SK-N-DZ (cell line): ENCODE measurements around the gene AQP1. TPM values are rescaled to one million over a fixed set of nuclear protein-coding genes. Genes with fewer than 3 reads are reported as not detected.

Experiments
- DNase-seq: peaks from one replicate; pipeline ENCODE4 v3.0.0-alpha.2; 2015; ENCODE audit warnings: low spot score
- polyA plus RNA-seq, 2 experiments: library from polyadenylated mRNA; depleted of rRNA; stranded (reverse); fragments of >200 nt; gene quantifications; 2 replicates each; pipeline ENCODE4 v1.2.3, GENCODE V29; 2014

AQP1 gene
- polyA plus RNA-seq (2014; cell fraction: cytosol; rRNA removed): 6.9 and 9.7 TPM in 2 replicates
- 3.7 and 8.4 TPM in 2 replicates for polyA plus RNA-seq (2014; cell fraction: nucleus; rRNA removed)

- peak; percentile 71 for DNase-seq
Observed at GRCh38 chr7:30911561-30911969, at the start of gene AQP1. Gene AQP1 (plus strand): TSS chr7:30911853. CDS start chr7:30911910, 57 bp downstream.

- no peak for DNase-seq
Observed at GRCh38 chr7:30862995-30863705, 48.5 kb upstream of the AQP1 start.

DNA sequence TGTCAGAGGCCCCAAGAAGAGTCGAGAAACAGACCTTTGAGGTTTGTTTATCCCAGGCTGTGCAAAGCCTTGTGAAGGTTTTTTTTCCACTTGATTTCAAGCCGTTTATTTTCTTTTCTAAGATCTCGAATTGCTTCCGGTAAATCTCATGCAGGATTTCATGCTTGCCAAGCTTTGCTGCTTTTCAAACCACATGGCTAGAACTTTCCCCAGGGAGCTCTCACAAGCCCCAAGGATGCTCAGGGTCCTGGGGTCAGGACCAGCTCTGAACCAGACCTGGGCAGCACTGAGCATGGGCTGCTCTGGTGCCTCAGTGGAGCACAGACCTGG, 48.0 kb upstream of the AQP1 start:
- no peak for DNase-seq

DNA sequence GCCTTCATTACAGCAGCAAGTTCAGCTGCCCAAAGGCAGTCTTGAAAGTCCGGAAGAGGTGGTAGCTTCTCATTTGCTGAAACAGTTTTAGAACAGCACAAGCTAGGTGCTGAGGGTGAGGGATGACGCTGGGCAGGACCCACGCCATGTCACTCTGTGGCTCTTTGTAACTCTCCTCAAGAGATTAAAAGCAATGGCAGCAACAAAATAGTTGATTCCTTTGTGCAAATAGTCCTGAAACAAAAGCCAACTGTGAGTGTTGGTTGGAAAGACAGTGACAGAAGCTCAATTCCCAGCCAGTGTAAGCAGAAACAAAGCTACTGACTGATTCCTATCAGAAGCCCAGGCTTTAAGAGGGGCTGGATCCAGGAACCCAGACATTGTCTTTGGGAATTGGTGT, 47.6 kb upstream of the AQP1 start:
- DNase-seq: no peak

- no peak for DNase-seq
Observed at GRCh38 chr7:30865076-30865475, 46.6 kb upstream of the AQP1 start.

- no peak for DNase-seq
Observed at GRCh38 chr7:30865821-30866220, 45.8 kb upstream of the AQP1 start.

DNA sequence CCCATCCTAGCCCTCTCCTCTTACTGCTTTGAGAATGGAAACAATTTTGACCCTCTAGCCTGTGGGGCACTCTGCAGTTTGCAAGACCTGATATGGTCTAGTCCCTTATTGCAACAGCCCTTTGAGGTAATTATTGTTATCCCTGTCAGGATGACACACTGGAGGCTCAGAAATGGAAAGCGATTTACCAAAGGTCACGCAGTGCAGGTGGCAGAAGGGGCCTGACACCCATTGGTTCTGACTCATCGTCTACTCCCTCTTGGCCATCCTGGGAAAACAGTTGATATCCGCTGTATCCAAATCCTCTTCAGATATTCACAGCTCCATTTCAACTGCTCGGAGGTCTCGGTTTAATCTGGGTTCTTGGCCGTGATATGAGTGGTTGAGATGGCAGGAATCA, 44.7 kb upstream of the AQP1 start:
- DNase-seq: no peak

- no peak for DNase-seq
Observed at GRCh38 chr7:30867483-30867882, 44.2 kb upstream of the AQP1 start.

- DNase-seq: no peak
Observed at GRCh38 chr7:30869794-30870611, 41.6 kb upstream of the AQP1 start.

DNA sequence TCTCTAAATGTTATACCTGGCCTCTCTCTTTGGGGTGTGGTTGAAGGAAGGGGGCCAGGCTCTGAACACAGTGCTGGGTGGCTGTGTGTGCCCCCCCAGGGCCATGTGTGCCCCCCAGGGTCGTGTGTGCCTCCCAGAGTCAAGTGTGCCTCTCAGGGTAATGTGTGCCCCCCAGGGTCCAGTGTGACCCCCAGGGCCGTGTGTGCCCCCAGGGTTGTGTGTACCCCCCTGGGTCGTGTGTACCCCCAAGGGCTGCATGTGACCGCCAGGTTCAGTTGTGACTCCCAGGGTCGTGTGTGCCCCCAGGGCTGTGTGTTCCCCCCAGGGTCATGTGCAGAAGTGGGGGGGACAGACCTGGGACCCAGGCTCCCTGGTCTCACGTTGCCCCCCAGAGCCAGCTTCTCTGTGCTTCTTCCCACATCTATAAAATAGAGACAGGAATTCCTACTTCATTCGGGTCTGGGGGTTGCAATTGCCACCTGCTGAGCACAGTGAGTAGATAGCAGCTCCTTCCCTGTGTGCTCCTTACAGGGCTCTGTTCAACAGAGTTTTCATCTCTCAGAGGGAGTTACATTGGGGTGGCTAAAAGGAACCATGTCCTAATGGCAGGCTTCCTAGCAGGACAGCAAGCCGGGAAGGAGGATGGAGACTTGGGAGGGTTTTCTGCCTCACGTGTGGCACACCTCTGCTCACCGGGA, 40.7 kb upstream of the AQP1 start:
- no peak for DNase-seq

DNA sequence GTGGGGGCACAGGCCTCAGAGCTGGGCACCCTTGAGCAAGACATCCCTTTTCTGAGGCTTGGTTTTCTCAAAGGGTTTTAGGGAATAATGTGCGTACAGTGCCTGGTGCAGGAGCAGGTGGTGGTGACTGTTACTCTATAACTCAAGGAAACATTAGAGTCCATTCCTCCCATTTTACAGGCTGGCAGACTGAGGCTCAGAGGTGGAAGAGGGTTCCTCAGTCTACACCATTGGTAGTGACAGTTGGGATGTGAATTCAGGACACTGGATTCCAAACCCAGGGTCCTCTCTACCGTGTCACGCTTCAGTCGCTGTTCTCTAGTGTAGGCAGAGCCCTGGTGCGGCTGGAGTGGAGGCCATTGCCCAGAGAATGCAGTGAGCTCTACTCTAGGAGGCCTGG, 40.0 kb upstream of the AQP1 start:
- DNase-seq: no peak

DNA sequence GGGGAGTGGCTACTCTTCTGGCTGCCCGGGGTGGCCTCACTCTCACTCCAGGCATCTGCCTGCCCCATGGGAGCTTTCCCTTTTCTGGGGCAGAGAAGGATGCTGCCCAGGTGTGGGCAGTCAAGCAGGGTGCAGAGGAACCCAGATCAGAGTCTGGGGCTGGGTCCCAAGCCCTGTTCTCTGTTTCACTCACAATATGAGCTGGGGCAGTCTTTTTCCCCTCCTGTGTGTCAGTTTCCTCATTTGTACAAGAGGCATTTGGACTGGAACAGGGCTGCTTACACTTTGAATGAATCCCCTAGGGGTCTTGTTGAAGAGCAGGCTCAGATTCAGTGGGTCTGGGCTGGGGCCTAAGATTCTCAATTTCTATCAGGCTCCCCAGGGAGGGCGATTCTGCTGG, 38.4 kb upstream of the AQP1 start:
- DNase-seq: no peak

- no peak for DNase-seq
Observed at GRCh38 chr7:30873656-30874055, 38.0 kb upstream of the AQP1 start.

DNA sequence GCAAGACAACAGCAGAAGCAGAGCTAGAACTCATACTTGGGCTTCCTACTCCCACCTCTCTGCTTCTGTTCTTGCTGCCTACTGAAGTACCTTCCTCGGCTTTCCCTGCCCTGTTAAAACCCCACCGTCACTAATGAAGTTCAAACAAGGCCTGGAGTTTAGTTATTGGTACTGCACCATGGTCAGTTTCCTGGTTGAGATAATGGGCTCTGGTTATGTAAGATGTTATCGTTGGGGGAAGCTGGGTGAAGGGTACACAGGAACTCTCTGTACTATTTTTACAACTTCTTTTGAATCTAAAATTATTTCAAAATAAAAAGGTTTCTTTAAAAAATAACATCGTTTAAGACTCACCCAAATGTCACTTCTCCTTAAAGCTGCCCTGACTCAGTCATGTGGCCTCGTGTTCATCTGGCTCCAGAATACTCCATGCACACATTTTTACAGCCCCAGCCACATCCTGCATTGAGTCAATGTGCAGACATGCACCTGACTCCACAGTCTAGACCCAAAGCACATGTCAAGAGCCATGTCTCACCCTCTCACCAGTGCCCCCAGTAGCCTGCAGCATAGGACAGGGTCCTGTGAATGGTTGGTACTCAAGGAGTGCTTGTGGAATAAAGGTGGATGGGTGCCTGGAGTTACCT, 36.9 kb upstream of the AQP1 start:
- no peak for DNase-seq

DNA sequence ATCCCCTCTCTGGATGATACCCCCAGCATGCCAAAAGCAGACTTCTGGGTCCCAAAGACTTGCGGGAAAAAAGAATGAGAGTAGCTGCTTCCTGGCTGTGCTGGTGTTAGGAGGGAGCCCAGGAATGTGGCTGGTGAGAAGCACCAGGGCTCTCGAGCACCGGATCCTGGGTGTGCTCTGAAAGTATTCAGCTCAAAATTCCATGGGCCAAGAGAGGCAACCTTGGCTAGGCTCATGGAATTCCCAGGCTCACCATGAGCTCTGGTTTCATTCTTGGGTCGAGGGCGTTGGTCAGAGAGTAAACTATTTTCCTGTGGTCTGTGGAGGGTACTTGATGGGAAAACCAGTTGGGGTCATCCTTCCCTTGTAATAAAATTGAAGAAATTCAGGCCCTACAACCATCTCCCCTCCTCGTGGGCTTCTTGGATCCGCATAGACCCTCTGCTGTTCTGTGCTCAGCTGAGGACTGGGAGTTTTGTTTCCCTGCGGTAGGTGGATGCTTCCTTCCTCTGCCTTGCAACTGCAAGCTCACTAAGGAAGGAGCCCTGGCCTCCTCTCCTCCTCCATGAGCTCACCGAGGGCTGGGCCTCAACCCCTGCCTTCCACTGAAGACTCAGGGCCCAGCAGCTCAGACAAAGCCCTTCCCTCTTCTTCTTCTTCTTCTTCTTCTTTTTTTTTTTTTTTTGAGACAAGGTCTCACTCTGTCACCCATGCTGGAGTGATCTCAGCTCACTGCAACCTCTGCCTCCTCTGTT, 34.5 kb upstream of the AQP1 start:
- no peak for DNase-seq

DNA sequence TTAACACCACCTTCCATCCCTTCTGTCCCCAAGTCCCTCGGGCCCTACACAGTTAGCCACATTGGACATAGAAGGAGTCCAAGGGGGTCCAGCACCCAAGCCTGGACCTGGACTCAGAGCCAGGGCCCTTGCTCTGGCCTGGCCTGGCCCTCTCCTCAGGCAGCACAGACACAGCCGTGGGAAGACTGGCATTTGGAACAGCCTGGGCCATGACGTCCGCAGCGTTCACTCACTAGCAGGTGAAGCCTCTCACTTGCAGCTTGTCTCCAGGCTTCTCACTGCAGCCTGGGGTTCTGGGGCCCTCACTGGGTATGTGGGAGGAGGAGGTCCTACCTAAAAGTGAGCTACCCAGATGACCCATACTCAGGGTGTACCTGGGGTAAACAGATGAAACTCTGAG, 33.7 kb upstream of the AQP1 start:
- no peak for DNase-seq

DNA sequence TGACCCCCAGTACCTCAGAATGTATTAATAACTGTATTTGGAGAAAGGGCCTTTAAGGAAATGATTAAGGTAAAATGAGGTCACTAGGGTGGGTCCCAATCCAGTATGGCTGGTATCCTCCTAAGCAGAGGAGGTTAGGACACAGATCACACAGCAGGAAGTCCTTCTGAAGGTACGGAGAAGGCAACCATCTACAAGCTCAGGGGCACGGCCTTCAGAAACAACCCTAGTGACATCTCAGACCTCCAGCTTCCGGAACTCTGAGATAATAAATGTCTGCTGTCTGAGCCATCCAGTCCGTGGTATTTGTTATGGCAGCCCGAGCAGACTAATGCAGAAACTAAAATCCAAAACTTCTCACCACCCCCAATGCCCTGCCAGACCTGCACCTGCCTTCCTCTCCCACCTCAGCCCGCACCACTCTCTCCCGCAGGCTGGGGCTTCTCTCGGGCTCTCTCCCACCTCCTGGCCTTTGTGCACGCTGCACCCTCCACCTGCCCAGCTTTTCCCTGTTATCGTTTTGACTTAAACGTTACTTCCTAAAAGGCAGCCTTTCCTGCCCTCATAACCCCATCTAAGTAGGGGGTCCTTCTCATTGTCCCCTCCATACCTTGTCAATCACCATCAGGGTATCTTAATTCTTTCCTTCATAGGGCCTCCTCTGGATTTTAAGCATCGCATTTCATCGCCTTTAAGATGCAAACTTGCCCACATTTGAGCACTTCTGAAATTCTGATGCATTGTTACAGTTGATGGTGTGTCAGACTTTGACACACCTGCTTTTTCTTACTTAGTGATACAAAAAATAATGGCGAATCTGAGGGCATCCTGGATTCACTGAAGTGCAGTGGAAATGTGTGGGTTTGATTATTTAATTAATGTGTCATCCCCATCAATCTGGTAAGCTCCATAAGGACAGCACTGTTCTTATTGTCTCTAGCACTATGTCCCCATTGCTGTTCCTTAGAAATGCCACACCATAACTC, 32.2 kb upstream of the AQP1 start:
- no peak for DNase-seq

DNA sequence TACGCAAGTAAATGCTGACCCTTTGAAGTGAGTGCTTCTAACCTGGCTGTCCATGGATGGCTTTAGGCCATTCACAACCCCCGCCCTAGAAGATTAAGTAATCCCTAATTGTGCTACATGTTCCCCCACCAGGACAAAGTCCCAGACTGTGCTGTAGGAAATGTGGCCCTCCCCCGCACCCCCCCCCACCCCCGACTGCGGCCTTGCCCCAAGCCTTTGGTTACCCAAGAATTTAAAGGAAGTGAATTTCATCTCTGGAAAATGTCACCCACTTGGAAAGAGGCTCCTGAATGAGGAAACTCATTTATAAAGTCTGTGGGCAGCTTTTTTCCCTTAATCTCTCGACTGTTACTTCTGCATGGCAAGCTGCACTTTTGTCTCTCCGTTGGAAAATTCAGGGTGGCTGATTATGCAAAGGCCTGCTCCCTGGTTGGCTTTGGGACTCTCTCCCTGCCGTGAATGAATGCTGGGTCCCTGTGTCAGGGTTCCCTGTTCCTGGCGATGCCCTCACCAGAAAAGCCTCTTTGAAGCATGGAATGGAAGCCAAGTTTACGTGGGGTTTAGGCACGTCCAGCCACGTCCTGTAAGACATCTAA, 31.4 kb upstream of the AQP1 start:
- no peak for DNase-seq

DNA sequence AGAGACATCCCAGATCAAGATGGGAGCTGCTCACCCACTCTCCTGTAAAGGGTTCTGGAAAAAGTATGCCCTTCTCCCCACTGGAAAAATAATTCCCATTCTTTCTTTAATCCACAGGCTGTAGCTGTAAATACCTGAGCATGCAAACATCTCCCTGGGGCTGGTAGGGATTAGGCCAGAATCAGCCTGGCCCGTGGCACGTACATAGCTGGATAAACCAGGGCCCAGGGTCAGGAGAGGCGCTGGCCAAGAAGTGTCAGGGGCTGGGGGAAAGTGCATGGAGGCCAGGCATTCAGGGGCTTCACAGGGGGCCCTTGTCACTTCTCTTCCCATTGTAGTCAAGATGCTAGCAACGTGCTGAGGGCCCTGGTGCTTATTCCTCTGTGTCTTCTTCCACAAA, 30.7 kb upstream of the AQP1 start:
- DNase-seq: no peak

GRCh38 chr7:30881448-30881847, 30.2 kb upstream of the AQP1 start:
- DNase-seq: no peak
